H9 (cell line): ENCODE results near the gene PTPN22. TPM values are rescaled to one million over a fixed set of nuclear protein-coding genes. Genes with fewer than 3 reads are reported as not detected.

Experiments
- DNase-seq: peaks from one replicate; pipeline ENCODE4 v3.0.0-alpha.2; 2017
- H2AFZ ChIP-seq: one replicate; pipeline ENCODE4 v1.6.1; 2013; ENCODE audit warnings: mild to moderate bottlenecking, low read length, control low read depth, moderate library complexity
- H2AK5ac ChIP-seq: 2 replicates; pipeline ENCODE4 v1.6.1; 2013; ENCODE audit warnings: low read length, control low read depth, mixed read lengths; ENCODE audit not compliant: insufficient read length
- H2BK120ac ChIP-seq: one replicate; pipeline ENCODE4 v1.6.1; 2013; ENCODE audit warnings: low read depth, mild to moderate bottlenecking, low read length, control low read depth, inconsistent platforms; ENCODE audit not compliant: poor library complexity, severe bottlenecking
- H2BK12ac ChIP-seq: 2 replicates; pipeline ENCODE4 v1.6.1; 2013; ENCODE audit warnings: low read length, control low read depth, mixed read lengths, low read depth; ENCODE audit not compliant: insufficient read length
- H2BK15ac ChIP-seq: 2 replicates; pipeline ENCODE4 v1.6.1; 2013; ENCODE audit warnings: low read depth, low read length, control low read depth
- H2BK20ac ChIP-seq: one replicate; pipeline ENCODE4 v1.6.1; 2013; ENCODE audit warnings: low read depth, mild to moderate bottlenecking, low read length, control low read depth, inconsistent platforms; ENCODE audit not compliant: poor library complexity, severe bottlenecking
- H2BK5ac ChIP-seq: 2 replicates; pipeline ENCODE4 v1.6.1; 2013; ENCODE audit warnings: low read length, control low read depth, mixed read lengths; ENCODE audit not compliant: insufficient read length
- H3K14ac ChIP-seq: 2 replicates; pipeline ENCODE4 v1.6.1; 2013; ENCODE audit warnings: low read length, control low read depth; ENCODE audit not compliant: insufficient read depth
- H3K18ac ChIP-seq: 2 replicates; pipeline ENCODE4 v1.6.1; 2013; ENCODE audit warnings: low read depth, mild to moderate bottlenecking, mixed read lengths, low read length, control low read depth; ENCODE audit not compliant: insufficient read length
- H3K23ac ChIP-seq: 2 replicates; pipeline ENCODE4 v1.6.1; 2013; ENCODE audit warnings: low read length, control low read depth, mixed read lengths, low read depth; ENCODE audit not compliant: insufficient read length
- H3K23me2 ChIP-seq: 2 replicates; pipeline ENCODE4 v1.6.1; 2013; ENCODE audit warnings: low read depth, mild to moderate bottlenecking, mixed read lengths, low read length, control low read depth; ENCODE audit not compliant: insufficient read length, poor library complexity, severe bottlenecking
- H3K27ac ChIP-seq: 2 replicates; pipeline ENCODE4 v1.5.1; 2013; ENCODE audit warnings: low read length, control low read depth, mixed read lengths, low read depth; ENCODE audit not compliant: insufficient read length
- H3K27me3 ChIP-seq: 2 replicates; pipeline ENCODE4 v1.6.1; 2013; ENCODE audit warnings: low read length, control low read depth, inconsistent platforms; ENCODE audit not compliant: insufficient read depth
- H3K4ac ChIP-seq: 2 replicates; pipeline ENCODE4 v1.6.1; 2013; ENCODE audit warnings: low read depth, mild to moderate bottlenecking, control low read depth, inconsistent platforms, low read length, moderate library complexity
- H3K4me1 ChIP-seq: 2 replicates; pipeline ENCODE4 v1.6.1; 2013; ENCODE audit warnings: low read length, control low read depth, inconsistent platforms; ENCODE audit not compliant: insufficient read depth
- H3K4me2 ChIP-seq: 2 replicates; pipeline ENCODE4 v1.6.1; 2013; ENCODE audit warnings: low read length, control low read depth, mixed read lengths; ENCODE audit not compliant: insufficient read length, insufficient read depth
- H3K56ac ChIP-seq: 2 replicates; pipeline ENCODE4 v1.6.1; 2013; ENCODE audit warnings: low read depth, mild to moderate bottlenecking, mixed read lengths, low read length, control low read depth; ENCODE audit not compliant: insufficient read length
- H3K79me1 ChIP-seq: 2 replicates; pipeline ENCODE4 v1.6.1; 2013; ENCODE audit warnings: low read depth, mild to moderate bottlenecking, moderate library complexity, low read length, control low read depth, inconsistent platforms; ENCODE audit not compliant: insufficient read depth, poor library complexity, severe bottlenecking
- H3K79me2 ChIP-seq: 2 replicates; pipeline ENCODE4 v1.6.1; 2013; ENCODE audit warnings: low read length, control low read depth, inconsistent platforms; ENCODE audit not compliant: insufficient read depth
- H3K9ac ChIP-seq: 2 replicates; pipeline ENCODE4 v1.6.1; 2013; ENCODE audit warnings: low read length, control low read depth, mixed read lengths; ENCODE audit not compliant: insufficient read length; ENCODE audit errors: extremely low read depth
- H3K9me3 ChIP-seq: one replicate; pipeline ENCODE4 v1.6.1; 2013; ENCODE audit warnings: low read depth, low read length, inconsistent platforms; ENCODE audit not compliant: control insufficient read depth
- H3T11ph ChIP-seq: one replicate; pipeline ENCODE4 v1.6.1; 2013; ENCODE audit warnings: mild to moderate bottlenecking, low read length, control low read depth, inconsistent platforms
- H4K20me1 ChIP-seq: one replicate; pipeline ENCODE4 v1.6.1; 2013; ENCODE audit not compliant: control insufficient read depth, insufficient read length, insufficient read depth
- H4K5ac ChIP-seq: 2 replicates; pipeline ENCODE4 v1.6.1; 2013; ENCODE audit warnings: low read depth, mild to moderate bottlenecking, mixed read lengths, low read length, control low read depth; ENCODE audit not compliant: insufficient read length
- H4K8ac ChIP-seq: replicated peaks from 2 replicates; pipeline ENCODE4 v1.6.1; 2013; ENCODE audit warnings: low read length, control low read depth, mixed read lengths, low read depth; ENCODE audit not compliant: insufficient read length
- H4K91ac ChIP-seq: 2 replicates; pipeline ENCODE4 v1.6.1; 2013; ENCODE audit warnings: low read depth, mild to moderate bottlenecking, moderate library complexity, mixed read lengths, low read length, control low read depth; ENCODE audit not compliant: insufficient read length
- H3K27ac Mint-ChIP-seq, 3 experiments: 2 replicates in 2 of 3; 3 replicates in 1 of 3; pipeline ENCODE4 v1.8.0; 2020 to 2021; ENCODE audit warnings: mixed read lengths in 3 of 3, mild to moderate bottlenecking in 1 of 3, moderate library complexity in 1 of 3
- H3K27me3 Mint-ChIP-seq: 2 replicates; pipeline ENCODE4 v1.8.0; 2021; ENCODE audit warnings: low read depth, mild to moderate bottlenecking, moderate library complexity, mixed read lengths
- H3K36me3 Mint-ChIP-seq, 3 experiments: 2 replicates in 2 of 3; 3 replicates in 1 of 3; pipeline ENCODE4 v1.8.0; 2020 to 2021; ENCODE audit warnings: low read depth in 3 of 3, mixed read lengths in 3 of 3; ENCODE audit not compliant: insufficient read depth in 1 of 3
- H3K4me1 Mint-ChIP-seq, 2 experiments: 2 replicates each; pipeline ENCODE4 v1.8.0; 2020; ENCODE audit warnings: mixed read lengths in 2 of 2
- H3K4me3 Mint-ChIP-seq, 2 experiments: 2 replicates in 1 of 2; 3 replicates in 1 of 2; pipeline ENCODE4 v1.8.0; 2020 to 2021; ENCODE audit warnings: mild to moderate bottlenecking in 2 of 2, mixed read lengths in 2 of 2, moderate library complexity in 1 of 2
- H3K9me3 Mint-ChIP-seq, 2 experiments: 2 replicates in 1 of 2; 3 replicates in 1 of 2; pipeline ENCODE4 v1.8.0; 2020; ENCODE audit warnings: mild to moderate bottlenecking in 2 of 2, mixed read lengths in 2 of 2, moderate library complexity in 1 of 2
- total RNA-seq: library from RNA; stranded (reverse); gene quantifications from 2 replicates; pipeline ENCODE4 v1.2.1, GENCODE V29; 2021
- TF ChIP-seq, protein P1 (sequence below): fragments of 200-600 bp; sonication (generic); conservative IDR thresholded peaks from 3 replicates; pipeline ENCODE4 v1.8.0; 2021; ENCODE audit warnings: antibody characterized with exemption, mild to moderate bottlenecking

PTPN22 gene
- total RNA-seq, 1 experiment from 2014 or later, result not detected

- TF ChIP-seq, protein P1, sequence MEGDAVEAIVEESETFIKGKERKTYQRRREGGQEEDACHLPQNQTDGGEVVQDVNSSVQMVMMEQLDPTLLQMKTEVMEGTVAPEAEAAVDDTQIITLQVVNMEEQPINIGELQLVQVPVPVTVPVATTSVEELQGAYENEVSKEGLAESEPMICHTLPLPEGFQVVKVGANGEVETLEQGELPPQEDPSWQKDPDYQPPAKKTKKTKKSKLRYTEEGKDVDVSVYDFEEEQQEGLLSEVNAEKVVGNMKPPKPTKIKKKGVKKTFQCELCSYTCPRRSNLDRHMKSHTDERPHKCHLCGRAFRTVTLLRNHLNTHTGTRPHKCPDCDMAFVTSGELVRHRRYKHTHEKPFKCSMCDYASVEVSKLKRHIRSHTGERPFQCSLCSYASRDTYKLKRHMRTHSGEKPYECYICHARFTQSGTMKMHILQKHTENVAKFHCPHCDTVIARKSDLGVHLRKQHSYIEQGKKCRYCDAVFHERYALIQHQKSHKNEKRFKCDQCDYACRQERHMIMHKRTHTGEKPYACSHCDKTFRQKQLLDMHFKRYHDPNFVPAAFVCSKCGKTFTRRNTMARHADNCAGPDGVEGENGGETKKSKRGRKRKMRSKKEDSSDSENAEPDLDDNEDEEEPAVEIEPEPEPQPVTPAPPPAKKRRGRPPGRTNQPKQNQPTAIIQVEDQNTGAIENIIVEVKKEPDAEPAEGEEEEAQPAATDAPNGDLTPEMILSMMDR, result no peak
- H2AFZ ChIP-seq, result no peak overlapping the region
- no peak overlapping the region for H4K5ac ChIP-seq
- no peaks in the 10 kb centered on the region for H3K79me1 ChIP-seq
- no peaks in the 10 kb centered on the region for H3K4me1 Mint-ChIP-seq
- no peaks in the 10 kb centered on the region for H3K23me2 ChIP-seq
- no peak overlapping the region for H4K8ac ChIP-seq
- H3K18ac ChIP-seq, result no peak overlapping the region
- no peak overlapping the region for H3K14ac ChIP-seq
- H4K20me1 ChIP-seq, result no peaks in the 10 kb centered on the region
- DNase-seq, result no peak
- H3K27me3 ChIP-seq, result no peaks in the 10 kb centered on the region
- H3K56ac ChIP-seq, result no peak overlapping the region
- no peaks in the 10 kb centered on the region for H3K79me2 ChIP-seq
- H3T11ph ChIP-seq, result no peak overlapping the region
- H3K4me3 Mint-ChIP-seq, result no peak overlapping the region
- no peaks in the 10 kb centered on the region for H3K36me3 Mint-ChIP-seq
- no peaks in the 10 kb centered on the region for H3K27me3 Mint-ChIP-seq
- no peak overlapping the region for H3K27ac ChIP-seq
- no peak overlapping the region for H2BK120ac ChIP-seq
- H2AK5ac ChIP-seq, result no peak overlapping the region
- no peak overlapping the region for H2BK20ac ChIP-seq
- no peaks in the 10 kb centered on the region for H3K4me1 ChIP-seq
- no peak overlapping the region for H2BK15ac ChIP-seq
- no peak overlapping the region for H2BK5ac ChIP-seq
- H3K27ac Mint-ChIP-seq, result no peak overlapping the region
- no peaks in the 10 kb centered on the region for H3K9me3 ChIP-seq
- H3K9ac ChIP-seq, result no peak overlapping the region
- no peak overlapping the region for H2BK12ac ChIP-seq
- no peak overlapping the region for H3K23ac ChIP-seq
- H3K4ac ChIP-seq, result no peak overlapping the region
- no peaks in the 10 kb centered on the region for H3K9me3 Mint-ChIP-seq
- H3K4me2 ChIP-seq, result no peak overlapping the region
- H4K91ac ChIP-seq, result no peak overlapping the region
These were observed 865 bp upstream of the PTPN22 start for GRCh38 chr1:113872219-113872935.
